Measurements from ENCODE around the gene FBXO40. TPM values are rescaled to one million over a fixed set of nuclear protein-coding genes. Genes with fewer than 3 reads are reported as not detected.
A peak's percentile ranks its signal among the peaks of the same experiment; 100 is the strongest.

Gene FBXO40
- total and polyA plus RNA-seq, 10 of the 15 experiments (the other 5 are each of a cell fraction or from before 2014, with no cell fraction given), result 0.03 to 0.05 (median 0.04) TPM; not detected in 7

GRCh38 chr3:121660356-121661171 lies 67.4 kb downstream of the FBXO40 start, which contains the start of gene HCLS1 (continued):
- TF ChIP-seq ASH2L (IDR thresholded peaks at IDR 0.05; ENCODE audit: borderline replicate concordance, low read depth), result peak; percentile 53; the same call in 1 of the 2 replicates
- TF ChIP-seq WRNIP1 (IDR thresholded peaks at IDR 0.05; ENCODE audit: borderline replicate concordance, low read depth, low read length), result peak; percentile 61; the same call in 1 of the 2 replicates
- no peak for TF ChIP-seq JUND (IDR thresholded peaks at IDR 0.05; ENCODE audit: low read depth, low read length)
- TF ChIP-seq ZSCAN29 (IDR thresholded peaks at IDR 0.05), result peak; percentile 88
- TF ChIP-seq BCL11A (IDR thresholded peaks at IDR 0.05; ENCODE audit: low read depth, low read length), result no peak
- no peak for TF ChIP-seq SMARCA5 (IDR thresholded peaks at IDR 0.05)

- ChIA-PET SMC1A (ENCODE audit: uncharacterized antibody, unreplicated experiment) (interaction anchor here (0.7 to 4.1 kb wide), 11 partner anchors 9 to 439 kb away, joined by 3 to 18 read pairs (median 3); partner anchors contain the start of gene POLQ), CTCF (interaction anchor here (0.6 to 1.2 kb wide), 5 partner anchors 22 to 169 kb away, joined by 3 to 6 read pairs (median 5); partner anchors contain the start of gene POLQ), POLR2A (interaction anchor here (0.5 to 2.5 kb wide), 8 partner anchors 11 to 138 kb away, joined by 3 to 14 read pairs (median 4); partner anchors contain the start of genes GOLGB1 and POLQ), RAD21 (ENCODE audit: unreplicated experiment) (interaction anchor here (0.8 to 1.5 kb wide), 7 partner anchors 46 to 168 kb away, joined by 3 to 7 read pairs (median 4); partner anchors contain the start of gene POLQ)
- H3K4me2 ChIP-seq (ENCODE audit: control insufficient read depth, insufficient read depth), result peak overlapping the region; percentile 96
- peaks cover 34% of the 10 kb centered on the region for H3K79me2 ChIP-seq (ENCODE audit: control insufficient read depth, insufficient read depth, low read length)
- TF ChIP-seq RBBP5 (conservative IDR thresholded peaks at IDR 0.05) (no peak), POLR2A (IDR thresholded peaks at IDR 0.05; ENCODE audit: low read depth, low read length) (0 out of 2 replicates have a peak, but pooled peaks have one; percentile 27), ATF7 (IDR thresholded peaks at IDR 0.05; ENCODE audit: low read depth) (no peak), ZZZ3 (IDR thresholded peaks at IDR 0.05; ENCODE audit: control insufficient read depth, insufficient read length, low read depth) (no peak), CREB1 (IDR thresholded peaks at IDR 0.05; ENCODE audit: low read depth) (no peak)
- peaks cover 4 to 42% of the 10 kb centered on the region in 2 experiments for H3K36me3 ChIP-seq (ENCODE audit: control insufficient read depth in 2 of 2, insufficient read depth in 2 of 2, low read length in 1 of 2)
- FAIRE-seq (no peak), ATAC-seq (no peak), DNase-seq (ENCODE audit: low read depth, low spot score) (no peak)
- peak overlapping the region; percentile 75 for H3K9ac ChIP-seq (ENCODE audit: control insufficient read depth, insufficient read depth, low read length)
- 79% methylated on average over 6 of the region's 6 CpGs for WGBS (ENCODE audit: insufficient coverage, insufficient replicate concordance, low lambda C conversion rate, missing lambda C conversion rate)
- no TSS peak for BruUV-seq (replicated peaks)
- H3K4me3 ChIP-seq, result peak overlapping the region; percentile 61; the same call in 1 of the 2 replicates
- intact Hi-C loops (cut with micrococcal nuclease; ENCODE audit: unreplicated experiment), result loop anchor here (2.0 to 10.0 kb wide), 4 partner anchors 87 to 433 kb away; partner anchors contain the start of gene GOLGB1
- H3K27ac ChIP-seq (ENCODE audit: control insufficient read depth, insufficient read depth), result peak overlapping the region; percentile 97
- H3K9me3 ChIP-seq (replicated peaks; ENCODE audit: control insufficient read depth, insufficient read depth, low read length), result peaks cover 1% of the 10 kb centered on the region; the same call in 2 of the 3 replicates
- in situ Hi-C loops (cut with MboI), result no loop called here
- H4K20me1 ChIP-seq (ENCODE audit: control insufficient read depth, insufficient read depth), result no peaks in the 10 kb centered on the region
- H2AFZ ChIP-seq (ENCODE audit: control insufficient read depth, low read depth, low read length), result peak overlapping the region; percentile 91
- peaks cover 26% of the 10 kb centered on the region for H3K4me1 ChIP-seq (ENCODE audit: control insufficient read depth, insufficient read depth, low read length)
- no peaks in the 10 kb centered on the region for H3K27me3 ChIP-seq (replicated peaks in 1 of 2; ENCODE audit: control insufficient read depth in 2 of 2, insufficient read depth in 2 of 2, low read length in 1 of 2)
Measured at GRCh38 chr3:121661376-121661775, 68.2 kb downstream of the FBXO40 start.
